ENCODE measurements around the gene CTSW. TPM values are rescaled to one million over a fixed set of nuclear protein-coding genes. Genes with fewer than 3 reads are reported as not detected.

Gene CTSW
- total and polyA plus RNA-seq, 2 donors (not counting 1 experiment from before 2014, with no cell fraction given), result 0.84 to 4.6 TPM

DNA sequence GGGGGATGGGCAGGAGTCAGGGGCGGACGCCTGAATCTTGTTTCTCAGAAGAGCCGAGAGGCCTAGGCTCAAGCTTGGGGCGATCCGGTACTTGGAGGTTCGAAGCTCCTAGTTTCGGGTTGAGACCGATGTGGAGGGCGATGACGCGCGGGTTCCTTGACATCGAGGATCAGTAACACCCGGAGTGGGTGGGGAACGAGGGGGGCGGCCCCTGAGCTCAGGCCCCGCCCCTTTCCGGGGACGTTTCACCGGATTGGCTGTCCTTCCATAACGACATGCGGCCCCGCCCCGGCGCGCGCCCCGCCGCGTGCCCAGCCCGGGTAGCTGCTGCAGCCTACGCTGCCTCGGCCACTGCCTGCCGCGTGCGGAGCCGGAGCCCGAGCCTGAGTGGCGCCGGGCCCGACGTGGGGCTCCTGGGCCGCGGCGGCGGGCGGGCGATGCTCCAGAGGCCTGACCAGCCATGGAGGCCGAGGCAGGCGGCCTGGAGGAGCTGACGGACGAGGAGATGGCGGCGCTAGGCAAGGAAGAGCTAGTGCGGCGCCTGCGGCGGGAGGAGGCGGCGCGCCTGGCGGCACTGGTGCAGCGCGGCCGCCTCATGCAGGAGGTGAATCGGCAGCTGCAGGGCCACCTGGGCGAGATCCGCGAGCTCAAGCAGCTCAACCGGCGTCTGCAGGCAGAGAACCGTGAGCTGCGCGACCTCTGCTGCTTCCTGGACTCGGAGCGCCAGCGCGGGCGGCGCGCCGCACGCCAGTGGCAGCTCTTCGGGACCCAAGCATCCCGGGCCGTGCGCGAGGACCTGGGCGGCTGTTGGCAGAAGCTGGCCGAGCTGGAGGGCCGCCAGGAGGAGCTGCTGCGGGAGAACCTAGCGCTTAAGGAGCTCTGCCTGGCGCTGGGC lies 10.9 kb downstream of the CTSW start, which contains the start of gene CCDC85B:
CCDC85B (plus strand) TSS at position 350 of the 895 bp plus-strand sequence; CDS start at position 461, 111 bp downstream.
- Histone ChIP-seq H3K4me3 (ENCODE audit: control extremely low read depth in 1 of 5, extremely low read depth in 1 of 5, insufficient read depth in 1 of 5, low read depth in 2 of 5, low read length in 4 of 5) (peak within 1 kb of the TSS; percentile 18 to 88 (median 75)), H3K4me2 (replicated peaks; ENCODE audit: low read depth, low read length, poor library complexity, severe bottlenecking) (peak within 1 kb of the TSS; percentile 99), H3K36me3 (replicated peaks in 1 of 2; ENCODE audit: control extremely low read depth in 1 of 2, control insufficient read depth in 1 of 2, extremely low read depth in 1 of 2, insufficient read depth in 2 of 2, low read length in 1 of 2) (peaks cover 0 to 8% of the 10 kb centered on the region in 2 experiments), H3K4me1 (ENCODE audit: control insufficient read depth in 2 of 2, insufficient read depth in 2 of 2, low read length in 2 of 2) (peaks cover 52 to 62% of the 10 kb centered on the region in 2 donors), H3K9me3 (ENCODE audit: control extremely low read depth in 1 of 3, control insufficient read depth in 2 of 3, insufficient read depth in 1 of 3, low read length in 2 of 3) (no peaks in the 10 kb centered on the region), H3K27me3 (replicated peaks in 1 of 4; ENCODE audit: control extremely low read depth in 1 of 4, control insufficient read depth in 3 of 4, insufficient read depth in 4 of 4, low read length in 3 of 4) (no peaks in the 10 kb centered on the region), H3K79me2 (ENCODE audit: control insufficient read depth, insufficient read depth, low read length) (peaks cover 24% of the 10 kb centered on the region), H3K27ac (ENCODE audit: low read length in 2 of 2) (peak within 1 kb of the TSS; percentile 85), H4K20me1 (ENCODE audit: control insufficient read depth, insufficient read depth, low read length, poor library complexity, severe bottlenecking) (peaks cover 21% of the 10 kb centered on the region), H2AFZ (ENCODE audit: insufficient read depth, low read depth, low read length, poor library complexity, severe bottlenecking) (peak within 1 kb of the TSS; percentile 99), H3K9ac (ENCODE audit: low read length) (peak within 1 kb of the TSS; percentile 96)
- CTCF ChIA-PET, result interaction anchor here (0.6 to 15.5 kb wide), 31 partner anchors 8 to 1557 kb away, joined by 3 to 244 read pairs (median 4); partner anchors contain the start of genes C11orf68, CFL1, FOSL1 and KAT5
- H3K27me3 Mint-ChIP-seq, result no peaks in the 10 kb centered on the region
- peak within 1 kb of the TSS; percentile 98 for H3K4me3 Mint-ChIP-seq
- no peak for TF ChIP-seq EZH2 (IDR thresholded peaks at IDR 0.05; ENCODE audit: borderline replicate concordance, insufficient read depth, low read depth, low read length, poor library complexity, severe bottlenecking)
- TF ChIP-seq, protein P1, sequence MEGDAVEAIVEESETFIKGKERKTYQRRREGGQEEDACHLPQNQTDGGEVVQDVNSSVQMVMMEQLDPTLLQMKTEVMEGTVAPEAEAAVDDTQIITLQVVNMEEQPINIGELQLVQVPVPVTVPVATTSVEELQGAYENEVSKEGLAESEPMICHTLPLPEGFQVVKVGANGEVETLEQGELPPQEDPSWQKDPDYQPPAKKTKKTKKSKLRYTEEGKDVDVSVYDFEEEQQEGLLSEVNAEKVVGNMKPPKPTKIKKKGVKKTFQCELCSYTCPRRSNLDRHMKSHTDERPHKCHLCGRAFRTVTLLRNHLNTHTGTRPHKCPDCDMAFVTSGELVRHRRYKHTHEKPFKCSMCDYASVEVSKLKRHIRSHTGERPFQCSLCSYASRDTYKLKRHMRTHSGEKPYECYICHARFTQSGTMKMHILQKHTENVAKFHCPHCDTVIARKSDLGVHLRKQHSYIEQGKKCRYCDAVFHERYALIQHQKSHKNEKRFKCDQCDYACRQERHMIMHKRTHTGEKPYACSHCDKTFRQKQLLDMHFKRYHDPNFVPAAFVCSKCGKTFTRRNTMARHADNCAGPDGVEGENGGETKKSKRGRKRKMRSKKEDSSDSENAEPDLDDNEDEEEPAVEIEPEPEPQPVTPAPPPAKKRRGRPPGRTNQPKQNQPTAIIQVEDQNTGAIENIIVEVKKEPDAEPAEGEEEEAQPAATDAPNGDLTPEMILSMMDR (IDR thresholded peaks at IDR 0.05), result peak; percentile 33
- ATAC-seq (ENCODE audit: low read depth), result peak; percentile 70
- DNase-seq, result peak; percentile 98
- peak within 1 kb of the TSS; percentile 98 for H3K27ac Mint-ChIP-seq
- under 1% methylated on average over 94 of the region's 94 CpGs for WGBS (ENCODE audit: insufficient coverage)
- intact Hi-C loops (cut with micrococcal nuclease), result loop anchor here (1.0 to 2.0 kb wide), 3 partner anchors 10 to 178 kb away; partner anchors contain the start of genes FOSL1 and KAT5
- POLR2A ChIA-PET, result interaction anchor here (0.5 to 6.2 kb wide), 18 partner anchors 10 to 1215 kb away, joined by 3 to 65 read pairs (median 7); partner anchors contain the start of genes BANF1, C11orf68, CFL1 and DRAP1
- H3K4me1 Mint-ChIP-seq, result peaks cover 65% of the 10 kb centered on the region
- H3K9me3 Mint-ChIP-seq (ENCODE audit: insufficient read depth), result no peaks in the 10 kb centered on the region

Measured in B cell (primary cell).